SK-MEL-5 (cell line): ENCODE data around the gene ACD. TPM values are rescaled to one million over a fixed set of nuclear protein-coding genes. Genes with fewer than 3 reads are reported as not detected.

Experiments
- DNase-seq: peaks from one replicate; pipeline ENCODE4 v3.0.0-alpha.2; 2016; ENCODE audit warnings: low read depth, low spot score
- in situ Hi-C: cut with HindIII; loops from 2 replicates; pipeline ENCODE4 v1.10.0; 2016; ENCODE audit warnings: low sequenced_read_pairs, high pct_unique_total_duplicates, low pct_unique_long_range_greater_than_20kb
- total RNA-seq: library from RNA; depleted of rRNA; stranded (reverse); fragments of >200 nt; shearing (Covaris generic); gene quantifications from 2 replicates; pipeline ENCODE4 v1.2.3, GENCODE V29; 2014; rRNA removed

Gene ACD
- total RNA-seq, 1 experiment from 2014 or later, result 17.4 TPM

- in situ Hi-C loops, result no loop called here
- DNase-seq, result no peak
Measured at GRCh38 chr16:67632415-67633172, 27.5 kb downstream of the ACD start.

GRCh38 chr16:67628216-67628615, 31.8 kb downstream of the ACD start:
- in situ Hi-C loops, result no loop called here
- DNase-seq, result no peak

- in situ Hi-C loops, result no loop called here
- DNase-seq, result peak; percentile 38
Measured at GRCh38 chr16:67613808-67614207, 46.3 kb downstream of the ACD start.

GRCh38 chr16:67608364-67608763, 51.7 kb downstream of the ACD start:
- no peak for DNase-seq
- in situ Hi-C loops, result no loop called here

Other genes starting within 250 kb of the ACD start
- gene ZDHHC1, start 243.8 kb downstream of the ACD start, total RNA-seq, result 6.0 and 8.5 TPM in 2 replicates
- gene HSD11B2, start 229.1 kb downstream of the ACD start, total RNA-seq, result 0.32 TPM in 1 of 2 replicates, not detected in the other
- 145 and 151 TPM in 2 replicates for gene ATP6V0D1, start 179.1 kb downstream of the ACD start, total RNA-seq
- not detected in 2 replicates for gene AGRP, start 176.7 kb downstream of the ACD start, total RNA-seq
- gene RIPOR1, start 131.4 kb downstream of the ACD start, total RNA-seq, result 3.6 and 9.4 TPM in 2 replicates
- 25.9 and 26.4 TPM in 2 replicates for gene CTCF, start 97.7 kb downstream of the ACD start, total RNA-seq
- gene CARMIL2, start 15.1 kb downstream of the ACD start, total RNA-seq, result 0.16 and 0.40 TPM in 2 replicates
- 0.34 and 0.51 TPM in 2 replicates for gene PARD6A, start 700 bp upstream of the ACD start, total RNA-seq
- gene ENKD1, start 6.5 kb upstream of the ACD start, total RNA-seq, result 6.4 and 9.1 TPM in 2 replicates
- gene C16orf86, start 6.6 kb upstream of the ACD start, total RNA-seq, result 0.98 and 3.1 TPM in 2 replicates
- gene GFOD2, start 59.1 kb upstream of the ACD start, total RNA-seq, result 10.5 and 13.4 TPM in 2 replicates
- gene RANBP10, start 146.3 kb upstream of the ACD start, total RNA-seq, result 7.4 and 8.3 TPM in 2 replicates
- 0.26 and 0.35 TPM in 2 replicates for gene TSNAXIP1, start 146.6 kb upstream of the ACD start, total RNA-seq
- gene THAP11, start 182.1 kb upstream of the ACD start, total RNA-seq, result 33.3 and 37.8 TPM in 2 replicates
- gene NUTF2, start 186.7 kb upstream of the ACD start, total RNA-seq, result 67.0 and 76.6 TPM in 2 replicates
- 10.2 and 11.0 TPM in 2 replicates for gene CENPT, start 187.4 kb upstream of the ACD start, total RNA-seq
- 22.8 and 26.3 TPM in 2 replicates for gene EDC4, start 212.8 kb upstream of the ACD start, total RNA-seq
- not detected in 2 replicates for gene NRN1L, start 224.6 kb upstream of the ACD start, total RNA-seq
- 7.8 and 9.2 TPM in 2 replicates for gene PSKH1, start 233.0 kb upstream of the ACD start, total RNA-seq